Esophagus muscularis mucosa (tissue), 4 donors: ENCODE measurements around the gene KCNE2.

Source experiments
- EP300 ChIP-seq: sonication (generic); formaldehyde crosslinking; IDR thresholded peaks from one replicate; pipeline ENCODE4 v1.6.1; 2017; ENCODE audit warnings: antibody characterized with exemption
- POLR2A ChIP-seq: fragments of 450-650 bp; IDR thresholded peaks from one replicate; pipeline ENCODE4 v1.6.1; 2017; ENCODE audit warnings: antibody characterized with exemption, moderate library complexity, mild to moderate bottlenecking, low read depth
- POLR2AphosphoS5 ChIP-seq, 2 donors: sonication (generic); formaldehyde crosslinking; IDR thresholded peaks; one replicate each; pipeline ENCODE4 v1.6.1; 2017; ENCODE audit warnings: antibody characterized with exemption in 2 of 2
- TF ChIP-seq, protein P1 (sequence below), 3 experiments: fragments of 200-600 bp in 2 of 3; fragments of 450-650 bp in 1 of 3; sonication (generic) in 2 of 3; IDR thresholded peaks; one replicate each; pipeline ENCODE4 v1.5.1; 2017 to 2019; ENCODE audit warnings: antibody characterized with exemption in 3 of 3, mild to moderate bottlenecking in 2 of 3, moderate library complexity in 1 of 3

DNA sequence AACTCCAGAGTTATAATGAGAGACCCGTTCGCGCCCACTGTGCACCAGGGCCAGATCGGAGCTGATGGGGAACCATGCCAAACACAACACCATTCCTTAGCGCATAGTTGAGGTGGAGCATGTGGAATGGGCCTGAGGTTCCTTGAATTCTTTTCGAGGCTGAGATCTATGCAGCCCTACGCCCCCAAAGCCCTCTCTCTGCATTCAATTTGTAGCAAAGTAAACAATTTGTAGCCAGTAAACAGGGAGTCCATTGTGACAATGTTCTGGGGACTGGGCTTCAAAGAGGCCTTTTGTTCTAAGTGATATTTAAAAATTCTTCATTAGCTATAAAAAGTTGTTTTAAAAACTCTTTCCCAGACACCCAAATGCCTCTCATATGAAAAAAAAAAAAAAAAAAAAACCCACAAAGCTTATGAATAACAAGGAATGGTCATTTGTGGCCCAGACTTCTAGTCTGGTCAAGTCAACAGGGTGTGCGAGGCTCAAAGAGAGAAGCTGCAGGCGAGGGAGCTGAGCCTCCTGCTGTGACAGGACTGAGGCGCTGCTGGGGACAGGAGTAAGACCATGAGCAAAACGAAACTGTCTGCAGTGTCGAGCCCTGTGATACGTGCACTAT lies 30.6 kb upstream of the KCNE2 start:
- TF ChIP-seq, protein P1, sequence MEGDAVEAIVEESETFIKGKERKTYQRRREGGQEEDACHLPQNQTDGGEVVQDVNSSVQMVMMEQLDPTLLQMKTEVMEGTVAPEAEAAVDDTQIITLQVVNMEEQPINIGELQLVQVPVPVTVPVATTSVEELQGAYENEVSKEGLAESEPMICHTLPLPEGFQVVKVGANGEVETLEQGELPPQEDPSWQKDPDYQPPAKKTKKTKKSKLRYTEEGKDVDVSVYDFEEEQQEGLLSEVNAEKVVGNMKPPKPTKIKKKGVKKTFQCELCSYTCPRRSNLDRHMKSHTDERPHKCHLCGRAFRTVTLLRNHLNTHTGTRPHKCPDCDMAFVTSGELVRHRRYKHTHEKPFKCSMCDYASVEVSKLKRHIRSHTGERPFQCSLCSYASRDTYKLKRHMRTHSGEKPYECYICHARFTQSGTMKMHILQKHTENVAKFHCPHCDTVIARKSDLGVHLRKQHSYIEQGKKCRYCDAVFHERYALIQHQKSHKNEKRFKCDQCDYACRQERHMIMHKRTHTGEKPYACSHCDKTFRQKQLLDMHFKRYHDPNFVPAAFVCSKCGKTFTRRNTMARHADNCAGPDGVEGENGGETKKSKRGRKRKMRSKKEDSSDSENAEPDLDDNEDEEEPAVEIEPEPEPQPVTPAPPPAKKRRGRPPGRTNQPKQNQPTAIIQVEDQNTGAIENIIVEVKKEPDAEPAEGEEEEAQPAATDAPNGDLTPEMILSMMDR (IDR thresholded peaks at IDR 0.05): no peak
- TF ChIP-seq POLR2A: no peak
- TF ChIP-seq POLR2AphosphoS5 (IDR thresholded peaks at IDR 0.05): no peak
- TF ChIP-seq EP300: no peak
